Activated CD4-positive, alpha-beta T cell treated with anti-CD3 and anti-CD28 coated beads, Interleukin-2, Interleukin-6, amounts not matched to agents 100 ng/mL and 50 ng/mL, durations not matched to agents 16 hours and 8 hours (primary cell): ENCODE results near the gene GCSAML.
"Not testable (repeated sequence)": the region's sequence is repeated elsewhere in the genome, so short reads cannot be mapped to it uniquely, and the experiment has no call there.

Experiments used
- DNase-seq: peaks from one replicate; pipeline ENCODE4 v3.0.0-alpha.2; 2020

The GCSAML gene

GRCh38 chr1:247548769-247549182 is at the start of gene GCSAML:
Gene GCSAML (plus strand): TSS chr1:247549134. CDS start chr1:247549192, 58 bp downstream.
- DNase-seq = no peak

DNA sequence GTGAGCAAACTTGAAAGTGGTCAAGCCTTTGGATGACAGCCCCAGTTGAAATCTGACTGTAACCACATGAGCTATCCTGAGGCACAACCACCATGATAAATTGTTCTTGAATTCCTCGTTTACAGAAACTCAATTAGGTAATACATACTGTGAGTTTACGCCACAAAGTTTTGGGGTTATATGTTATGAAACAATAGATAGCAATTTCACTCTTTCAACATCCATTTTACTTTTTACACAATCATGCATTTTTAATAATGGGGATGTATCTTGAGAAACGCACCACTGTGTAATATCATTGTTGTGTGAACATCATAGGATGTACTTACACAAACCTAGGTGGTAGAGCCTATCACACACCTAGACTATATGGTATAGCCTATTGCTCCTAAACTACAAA is 48.1 kb upstream of the GCSAML start:
- no peak for DNase-seq

DNA sequence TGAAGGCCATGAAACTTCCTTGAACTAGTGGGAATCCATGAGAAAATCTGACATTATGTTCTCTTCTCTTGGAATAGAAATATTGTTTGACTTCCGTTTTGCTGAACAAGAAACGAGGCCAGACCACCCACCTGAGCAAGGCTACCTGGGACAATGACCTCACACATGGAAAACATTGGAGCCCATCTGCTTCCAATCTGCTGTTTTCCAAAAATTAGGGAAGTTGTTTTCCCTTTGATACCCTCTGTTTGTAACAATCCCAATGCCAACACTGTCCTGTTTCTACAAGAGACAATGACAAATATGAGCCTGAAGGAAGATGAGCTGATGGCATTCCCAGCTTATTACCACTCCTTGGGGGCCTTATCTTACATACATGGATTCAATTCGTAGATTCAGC is 42.1 kb upstream of the GCSAML start:
- DNase-seq = no peak

- DNase-seq = no peak
Measured at GRCh38 chr1:247517795-247518612, 30.9 kb upstream of the GCSAML start.

- DNase-seq = no peak
Measured at GRCh38 chr1:247518613-247518891, 30.4 kb upstream of the GCSAML start.

DNA sequence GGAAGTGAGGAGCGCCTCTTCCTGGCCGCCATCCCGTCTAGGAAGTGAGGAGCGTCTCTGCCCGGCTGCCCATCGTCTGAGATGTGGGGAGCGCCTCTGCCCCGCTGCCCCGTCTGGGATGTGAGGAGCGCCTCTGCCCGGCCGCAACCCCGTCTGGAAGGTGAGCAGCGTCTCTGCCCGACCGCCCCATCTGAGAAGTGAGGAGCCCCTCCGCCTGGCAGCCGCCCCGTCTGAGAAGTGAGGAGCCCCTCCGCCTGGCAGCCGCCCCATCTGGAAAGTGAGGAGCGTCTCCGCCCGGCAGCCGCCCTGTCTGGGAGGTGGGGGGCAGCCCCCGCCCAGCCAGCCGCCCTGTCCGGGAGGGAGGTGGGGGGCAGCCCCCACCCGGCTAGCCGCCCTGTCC is 27.0 kb upstream of the GCSAML start:
- DNase-seq = not testable (repeated sequence)

DNA sequence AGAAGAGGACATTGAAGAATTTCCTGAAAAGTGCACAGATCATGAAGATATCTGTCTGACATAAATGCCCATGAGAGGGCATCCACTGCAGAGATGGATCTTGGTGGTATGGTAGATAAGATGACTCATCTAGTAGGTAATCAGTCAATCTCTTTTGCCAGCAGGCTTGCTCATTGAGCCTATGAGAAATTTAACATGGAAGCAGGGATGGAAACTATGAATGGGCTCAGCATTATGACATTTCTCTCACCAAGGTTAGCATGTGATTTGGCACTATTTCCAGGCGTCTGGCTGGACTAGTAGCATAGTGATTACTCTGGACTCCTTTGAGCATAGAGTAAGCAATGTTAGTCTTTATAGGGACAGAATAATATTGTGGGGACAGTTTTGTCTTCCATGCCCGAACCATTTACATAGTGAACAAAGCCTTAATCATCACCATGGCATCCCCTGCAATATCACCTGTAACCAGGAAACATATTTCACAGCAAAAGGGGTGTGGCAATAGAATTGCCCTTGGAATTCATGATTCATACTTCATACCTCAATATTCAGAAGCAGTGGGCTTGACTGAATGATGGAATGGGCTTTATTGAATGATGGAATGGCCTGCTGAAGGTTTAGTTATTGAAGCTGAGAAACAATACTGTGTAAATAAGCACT is 20.0 kb upstream of the GCSAML start:
- DNase-seq = no peak

- no peak for DNase-seq
Measured at GRCh38 chr1:247529771-247530355, 19.1 kb upstream of the GCSAML start.

DNA sequence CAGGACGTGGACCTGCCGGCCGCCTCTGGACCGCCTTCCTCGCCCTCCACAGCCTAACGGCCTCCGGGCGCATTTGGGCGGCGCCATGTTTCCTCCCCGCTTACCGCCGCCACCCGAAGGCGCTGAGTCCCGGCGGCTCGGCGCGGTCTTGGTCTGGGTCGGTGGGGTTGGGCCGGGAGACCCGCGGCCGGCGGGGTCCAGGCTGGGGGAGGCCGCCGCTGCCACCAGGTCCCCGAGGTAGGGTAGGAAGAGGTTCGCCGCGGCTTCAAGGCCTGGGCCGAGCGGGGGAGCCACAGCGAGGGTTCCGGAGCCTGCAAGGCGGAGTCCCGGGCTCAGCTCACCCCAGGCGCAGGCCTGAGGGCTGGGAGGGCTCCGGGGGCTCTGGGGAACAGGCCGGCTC is 18.1 kb upstream of the GCSAML start:
- DNase-seq = no peak

GRCh38 chr1:247531937-247532336 is 17.0 kb upstream of the GCSAML start:
- DNase-seq = no peak

- DNase-seq = no peak
Measured at GRCh38 chr1:247535402-247535801, 13.5 kb upstream of the GCSAML start.

DNA sequence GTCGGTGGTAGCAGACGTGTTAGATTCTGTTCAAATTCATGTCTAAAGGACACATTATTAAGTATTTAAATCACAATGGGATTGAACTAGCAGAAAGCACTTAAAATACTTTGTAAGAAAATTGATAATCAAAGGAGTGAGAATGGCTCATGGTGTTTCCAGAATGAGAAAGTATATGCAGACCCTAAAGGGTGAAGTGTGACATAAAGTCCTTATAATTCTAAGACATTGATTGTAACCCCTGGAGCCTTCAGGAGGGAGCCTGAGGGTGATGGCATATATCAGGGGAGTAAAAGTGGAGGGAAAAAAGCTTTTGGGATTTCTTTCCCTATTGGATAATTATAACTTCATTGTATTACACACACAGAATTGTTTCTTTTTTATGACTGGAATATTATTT is 12.6 kb upstream of the GCSAML start, which contains the start of gene OR2C3:
TSS of gene OR2C3 (minus strand) at position 101 of the 400 bp plus-strand sequence. CDS start 3,929 bp downstream, outside the sequence.
- no peak for DNase-seq

GRCh38 chr1:247538561-247538960 is 10.4 kb upstream of the GCSAML start:
- no peak for DNase-seq

GRCh38 chr1:247539215-247539614 is 9.7 kb upstream of the GCSAML start:
- DNase-seq = no peak

DNA sequence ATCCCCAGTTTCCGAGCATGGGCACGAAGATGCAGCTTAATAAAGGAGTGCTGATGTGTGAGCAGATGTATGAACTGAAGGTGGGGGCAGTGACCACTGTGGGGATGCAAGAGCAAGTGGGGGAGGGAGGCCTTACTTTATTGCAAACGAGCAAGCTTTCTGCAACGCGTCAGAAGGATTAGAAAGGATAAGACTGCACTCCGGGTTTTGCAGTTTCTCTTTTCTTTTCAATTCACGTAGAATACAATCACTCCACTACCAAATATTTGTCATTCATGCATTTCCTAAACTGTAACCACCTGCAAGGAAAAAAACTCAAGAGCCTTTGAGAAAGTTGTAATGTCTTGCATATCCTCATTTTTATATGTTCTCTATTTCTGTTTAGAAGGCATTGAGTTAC is 8.4 kb upstream of the GCSAML start:
- no peak for DNase-seq

DNA sequence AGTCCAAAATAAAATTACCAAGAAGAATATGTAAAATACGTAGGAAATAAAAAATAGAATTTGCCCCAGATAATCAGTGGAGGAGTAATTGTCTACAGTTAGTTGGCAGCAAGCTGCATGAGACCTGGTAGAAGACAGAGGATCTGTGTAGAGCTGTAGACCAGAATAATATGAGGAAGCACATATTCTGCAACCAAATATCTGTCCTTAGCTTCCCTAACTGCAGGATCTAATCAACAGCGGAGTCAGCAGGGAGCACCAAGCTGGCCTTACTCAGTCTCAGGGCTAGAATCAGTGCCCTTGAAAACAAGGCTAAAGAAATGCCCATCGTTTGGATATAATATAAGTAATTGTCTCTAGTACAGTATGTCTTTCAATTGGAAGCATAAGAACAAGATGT is 6.1 kb upstream of the GCSAML start:
- DNase-seq = no peak

DNA sequence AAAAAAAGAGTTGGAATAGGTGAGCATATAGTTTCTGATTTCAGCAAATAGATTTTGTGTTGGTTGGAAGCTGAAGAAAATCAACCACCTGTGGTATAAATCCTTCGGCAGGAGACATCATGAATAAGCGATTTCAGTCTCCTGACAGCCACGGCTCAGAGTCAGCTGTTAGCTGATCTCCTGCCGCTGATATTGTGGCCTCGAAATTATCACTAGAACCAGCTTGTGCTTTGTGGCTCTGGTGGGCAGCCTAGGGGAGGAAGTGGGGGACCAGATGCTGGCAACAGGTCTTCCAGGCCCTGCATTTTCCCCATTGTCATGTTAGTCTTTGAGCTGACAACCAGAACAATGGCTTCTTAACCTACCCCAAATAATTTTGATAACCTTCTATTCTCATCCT is 842 bp upstream of the GCSAML start:
- DNase-seq = no peak

- no peak for DNase-seq
Measured at GRCh38 chr1:247551721-247552120, 2.8 kb downstream of the GCSAML start.

DNA sequence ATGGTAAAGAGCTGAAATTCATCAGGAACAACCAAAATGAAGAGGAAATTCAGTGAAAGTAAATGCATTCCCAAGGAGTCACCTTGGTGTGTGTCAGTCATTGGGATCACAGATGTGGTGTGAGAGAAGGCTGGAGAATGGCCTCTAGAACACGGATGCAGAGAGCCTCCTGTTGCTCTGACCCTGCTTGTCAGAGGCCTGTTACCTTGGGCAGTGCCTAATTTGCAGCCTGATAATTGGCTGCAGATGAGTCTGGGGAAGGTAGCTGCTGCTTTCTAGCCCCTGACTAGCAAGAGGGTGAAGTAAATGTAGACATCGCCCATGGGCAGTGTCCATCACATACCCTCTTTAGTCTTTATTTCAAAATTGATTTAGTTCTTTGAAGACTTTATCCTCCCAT is 3.3 kb downstream of the GCSAML start:
- no peak for DNase-seq

GRCh38 chr1:247557926-247558674 is 9.2 kb downstream of the GCSAML start:
- DNase-seq = no peak

DNA sequence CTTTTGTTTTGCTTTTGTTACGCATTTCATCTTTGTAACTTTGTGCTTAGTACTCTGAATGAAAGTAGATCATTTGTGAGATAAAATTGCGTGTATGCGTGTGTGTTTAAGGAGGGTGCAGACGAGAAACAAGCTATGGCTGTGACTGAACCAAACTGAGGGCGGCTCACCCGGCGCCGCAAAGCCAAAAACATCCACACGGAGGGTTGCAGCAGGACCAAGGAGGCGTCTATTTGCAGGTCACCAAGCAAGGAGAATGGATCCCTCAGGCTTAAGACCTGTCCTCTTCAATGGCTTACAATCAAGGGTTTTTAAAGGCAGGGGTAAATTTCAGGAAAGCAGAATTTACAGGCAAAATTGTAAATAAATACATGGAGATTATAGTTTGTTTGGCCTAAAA is 12.8 kb downstream of the GCSAML start:
- DNase-seq = no peak

GRCh38 chr1:247562198-247562597 is 13.3 kb downstream of the GCSAML start:
- DNase-seq = no peak

GRCh38 chr1:247574236-247574635 is 25.3 kb downstream of the GCSAML start:
- no peak for DNase-seq

GRCh38 chr1:247574664-247575063 is 25.7 kb downstream of the GCSAML start:
- no peak for DNase-seq
